A549 treated with DMSO at 1 μM for 4 hours (cell line): ENCODE measurements around the gene RBMS2. TPM values are rescaled to one million over a fixed set of nuclear protein-coding genes. Genes with fewer than 3 reads are reported as not detected.

ENCODE experiments used
- total RNA-seq: library from RNA; stranded (reverse); fragments of 200-300 nt; extraction: Qiagen RNA extraction; gene quantifications from 5 replicates; pipeline ENCODE4 v1.2.3, GENCODE V29; 2022; ENCODE audit warnings: low read depth

The RBMS2 gene
- 13.4 to 28.7 TPM (median 17.0 TPM) in 5 replicates for total RNA-seq

GRCh38 chr12:56521590-56522371 is at the start of gene RBMS2:
TSS of gene RBMS2 (plus strand) at chr12:56521820. CDS start at chr12:56522024, 204 bp downstream.

DNA sequence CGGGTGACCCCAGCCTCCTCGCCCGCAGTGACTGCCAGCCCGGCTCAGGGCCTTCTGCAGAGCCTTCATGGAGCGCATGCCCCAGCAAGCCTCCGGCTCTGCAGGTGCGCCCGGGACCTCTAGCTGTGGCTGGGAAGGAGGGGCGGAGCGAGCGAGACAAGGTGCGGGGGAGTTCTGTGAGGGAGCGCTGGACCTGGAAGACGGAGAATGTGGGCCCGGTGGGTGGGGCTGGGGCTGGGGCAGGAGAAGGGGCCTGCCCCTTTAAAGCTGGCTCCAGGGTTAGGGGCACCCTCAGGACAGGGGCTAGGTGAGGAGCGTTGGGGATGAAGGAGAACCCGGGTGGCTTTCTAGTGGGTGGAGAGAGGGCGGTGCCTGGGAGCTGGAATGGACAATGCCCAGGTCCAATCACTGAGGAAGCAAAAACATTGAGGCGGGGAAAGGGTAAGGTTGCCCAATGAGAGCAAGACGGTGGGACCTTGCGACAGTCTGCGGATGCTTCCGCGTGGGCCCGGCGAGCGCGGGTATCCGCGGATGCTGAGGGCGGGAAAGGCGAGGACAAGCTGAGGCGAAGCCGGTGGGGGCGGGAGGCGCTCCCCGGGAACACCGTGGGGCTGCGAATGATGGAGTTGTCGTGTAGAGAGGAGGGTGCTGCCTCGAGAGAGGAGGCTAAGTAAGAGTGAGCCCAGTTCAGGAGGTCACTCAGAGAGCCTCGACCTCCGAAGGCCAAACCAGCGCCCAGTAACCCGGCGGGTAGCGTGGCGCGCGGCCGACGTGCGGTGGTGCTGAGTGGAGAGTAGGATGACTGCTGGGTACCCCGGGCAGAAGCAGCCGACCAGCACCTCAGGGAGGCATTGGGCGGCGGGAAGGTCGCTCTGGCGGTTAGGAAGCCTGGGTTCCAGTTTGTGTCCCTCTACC is 33.3 kb upstream of the RBMS2 start, which contains the start of gene GLS2:
GLS2 (minus strand) TSS at position 121 of the 915 bp plus-strand sequence; CDS start at position 78, 43 bp downstream.

DNA sequence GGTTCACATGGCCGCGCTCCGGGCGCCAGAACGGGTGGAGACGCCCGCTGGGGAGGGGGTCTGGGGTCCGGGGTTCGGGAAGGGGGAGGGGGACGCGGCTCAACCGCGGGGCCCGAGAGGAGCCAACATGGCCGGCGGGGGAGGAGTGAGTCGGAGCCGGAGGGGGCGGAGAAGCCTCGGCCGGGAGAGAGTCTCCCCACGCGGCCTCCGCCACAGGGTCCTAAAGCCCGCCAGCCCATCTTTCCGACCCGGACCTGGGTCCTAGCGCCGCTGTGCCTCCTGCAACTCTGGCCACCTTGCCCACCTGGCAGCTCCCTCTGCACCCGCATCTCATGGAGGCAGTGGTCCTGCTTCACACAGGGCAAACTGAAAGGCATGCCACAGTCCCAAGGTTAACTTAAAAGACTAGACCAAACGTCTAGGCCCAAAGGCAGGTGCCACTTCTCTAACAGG is 108.6 kb downstream of the RBMS2 start, which contains the start of gene BAZ2A:
BAZ2A (minus strand) TSS at position 147 of the 453 bp plus-strand sequence. CDS start 12,796 bp downstream, outside the sequence.

Other genes with a start within 250 kb of the RBMS2 start
- 157 to 191 TPM (median 164 TPM) in 5 replicates for gene CS, start 221.5 kb upstream of the RBMS2 start, total RNA-seq
- gene CNPY2, start 205.8 kb upstream of the RBMS2 start, total RNA-seq, result 115 to 154 TPM (median 150 TPM) in 5 replicates
- gene PAN2, start 187.8 kb upstream of the RBMS2 start, total RNA-seq, result 13.4 to 17.8 TPM (median 16.8 TPM) in 5 replicates
- 0.32 to 0.84 TPM (median 0.50 TPM) in 5 replicates for gene IL23A, start 182.9 kb upstream of the RBMS2 start, total RNA-seq
- gene STAT2, start 161.7 kb upstream of the RBMS2 start, total RNA-seq, result 10.0 to 15.3 TPM (median 14.0 TPM) in 5 replicates
- gene APOF, start 159.0 kb upstream of the RBMS2 start, total RNA-seq, result not detected in 5 replicates
- gene TIMELESS, start 72.4 kb upstream of the RBMS2 start, total RNA-seq, result 35.0 to 42.2 TPM (median 41.8 TPM) in 5 replicates
- gene MIP, start 67.2 kb upstream of the RBMS2 start, total RNA-seq, result 0.15 to 0.30 TPM in 2 of 5 replicates, not detected in the others
- gene SPRYD4, start 53.2 kb upstream of the RBMS2 start, total RNA-seq, result 1.9 to 2.0 TPM (median 2.0 TPM) in 5 replicates
- 0.07 to 0.26 TPM (median 0.22 TPM) in 4 of 5 replicates, not detected in the other for gene GLS2, start 33.7 kb upstream of the RBMS2 start, total RNA-seq
- gene BAZ2A, start 108.5 kb downstream of the RBMS2 start, total RNA-seq, result 35.5 to 48.2 TPM (median 45.8 TPM) in 5 replicates
- gene ATP5F1B, start 124.2 kb downstream of the RBMS2 start, total RNA-seq, result 826 to 929 TPM (median 883 TPM) in 5 replicates
- gene PTGES3, start 166.5 kb downstream of the RBMS2 start, total RNA-seq, result 384 to 463 TPM (median 435 TPM) in 5 replicates
- 1,463 to 1,776 TPM (median 1,523 TPM) in 5 replicates for gene NACA, start 203.5 kb downstream of the RBMS2 start, total RNA-seq
- gene PRIM1, start 230.5 kb downstream of the RBMS2 start, total RNA-seq, result 26.8 to 32.0 TPM (median 27.6 TPM) in 5 replicates
- 0.96 to 2.6 TPM (median 1.3 TPM) in 5 replicates for gene HSD17B6, start 241.5 kb downstream of the RBMS2 start, total RNA-seq